Cardiac muscle cell (in vitro differentiated cells and primary cell): Measurements from ENCODE around the gene GPRC5A. TPM values are rescaled to one million over a fixed set of nuclear protein-coding genes. Genes with fewer than 3 reads are reported as not detected.

Experiments used
- DNase-seq, 2 donors: peaks; one replicate each; pipeline versions ENCODE4 v3.0.0 to v3.0.0-alpha.2; 2010 to 2017; ENCODE audit warnings: low read depth in 1 of 2, low spot score in 1 of 2
- H3K27ac ChIP-seq: fragments of 200-600 bp; sonication (generic); 2 replicates; pipeline ENCODE4 v1.5.1; 2016
- H3K27me3 ChIP-seq: fragments of 200-600 bp; sonication (generic); 2 replicates; pipeline ENCODE4 v1.6.0; 2016; ENCODE audit warnings: control low read depth
- H3K36me3 ChIP-seq: fragments of 200-600 bp; sonication (generic); 2 replicates; pipeline ENCODE4 v1.5.1; 2016; ENCODE audit warnings: control low read depth
- H3K4me1 ChIP-seq: fragments of 200-600 bp; sonication (generic); 2 replicates; pipeline ENCODE4 v1.8.1; 2017; ENCODE audit warnings: low read depth, mild to moderate bottlenecking, mixed run types
- H3K4me3 ChIP-seq: fragments of 200-600 bp; sonication (generic); 2 replicates; pipeline ENCODE4 v1.5.1; 2016; ENCODE audit warnings: mild to moderate bottlenecking
- H3K9me3 ChIP-seq: fragments of 200-600 bp; sonication (generic); 2 replicates; pipeline ENCODE4 v1.5.1; 2017; ENCODE audit warnings: low read depth, mild to moderate bottlenecking, control low read depth
- CTCF ChIP-seq: IDR thresholded peaks from 2 replicates; pipeline ENCODE4 v1.5.1; 2012; ENCODE audit warnings: low read depth, mild to moderate bottlenecking, low read length
- polyA plus RNA-seq: library from polyadenylated mRNA; unstranded; fragments of >200 nt; fragmentation: Nextera tagmentation; extraction: Ambion mirVana; gene quantifications from 2 replicates; pipeline ENCODE4 v1.2.1, GENCODE V29; 2016
- total RNA-seq: library from RNA; depleted of rRNA; stranded (reverse); fragments of >200 nt; gene quantifications from 2 replicates; pipeline ENCODE4 v1.2.3, GENCODE V29; 2016

The GPRC5A gene
- total and polyA plus RNA-seq, 2 experiments from 2014 or later, result 0.23 to 1.5 TPM

- Histone ChIP-seq H3K4me3 (no peak overlapping the region), H3K27me3 (no peaks in the 10 kb centered on the region), H3K9me3 (no peaks in the 10 kb centered on the region), H3K4me1 (peaks cover 20% of the 10 kb centered on the region), H3K27ac (no peak overlapping the region), H3K36me3 (no peaks in the 10 kb centered on the region)
- peak; percentile 96 for TF ChIP-seq CTCF
- DNase-seq, result peak; percentile 87 to 88
Observed at GRCh38 chr12:12916135-12916944, 25.0 kb downstream of the GPRC5A start.

DNA sequence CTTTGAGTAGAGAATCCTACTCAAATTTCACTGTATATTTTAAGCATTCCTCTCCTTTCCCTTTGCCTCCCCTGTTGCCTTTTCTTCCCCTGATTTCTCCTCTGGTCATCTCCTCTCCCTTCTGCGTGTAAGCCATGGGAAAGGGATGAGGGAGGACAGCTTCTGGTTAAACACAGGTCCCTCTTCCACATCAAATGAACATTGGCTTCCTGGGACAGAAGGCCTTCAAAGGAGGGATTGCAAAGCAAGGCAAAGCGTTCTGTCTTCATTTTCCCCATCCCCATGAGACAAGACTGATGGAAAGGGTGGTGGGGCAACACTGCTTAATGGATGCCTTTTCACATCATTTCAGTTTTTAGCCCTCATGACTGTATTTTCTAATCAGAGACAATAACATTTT, 26.2 kb downstream of the GPRC5A start:
- no peaks in the 10 kb centered on the region for H3K27me3 ChIP-seq
- H3K4me1 ChIP-seq, result peaks cover 20% of the 10 kb centered on the region
- H3K27ac ChIP-seq, result no peak overlapping the region
- DNase-seq, result no peak
- no peaks in the 10 kb centered on the region for H3K9me3 ChIP-seq
- no peaks in the 10 kb centered on the region for H3K36me3 ChIP-seq
- no peak overlapping the region for H3K4me3 ChIP-seq
- TF ChIP-seq CTCF, result no peak

DNA sequence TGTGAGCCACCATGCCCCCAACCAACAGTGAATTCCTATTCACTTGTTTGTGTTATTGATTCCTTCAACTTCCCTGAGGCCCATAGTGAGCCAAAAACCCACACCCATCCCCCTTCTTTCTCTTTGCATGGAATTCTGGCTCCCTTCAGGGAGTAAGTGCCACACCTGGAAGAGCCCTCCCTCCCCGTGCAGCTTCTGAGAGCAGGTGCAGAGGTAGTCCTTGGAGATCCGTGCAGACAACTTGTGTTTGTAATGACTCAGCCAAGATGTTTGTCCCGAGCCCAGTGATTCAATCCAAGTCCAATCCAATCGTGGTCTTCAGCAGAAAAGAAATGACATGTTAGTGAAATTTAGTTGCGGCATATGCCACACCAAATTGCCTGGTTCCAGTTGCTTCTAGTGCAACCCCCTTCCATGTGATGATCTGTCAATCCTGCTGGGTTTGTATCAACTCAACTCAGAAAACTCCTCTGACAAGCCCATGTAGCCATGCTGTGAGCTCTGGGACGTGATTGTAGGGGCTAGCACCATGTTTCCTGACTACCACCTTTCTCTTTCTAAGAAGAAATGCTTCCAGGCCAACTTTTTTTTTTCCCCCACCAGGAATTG, 27.5 kb downstream of the GPRC5A start:
- Histone ChIP-seq H3K36me3 (no peaks in the 10 kb centered on the region), H3K4me3 (no peak overlapping the region), H3K4me1 (peaks cover 7% of the 10 kb centered on the region), H3K27me3 (no peaks in the 10 kb centered on the region), H3K9me3 (no peaks in the 10 kb centered on the region), H3K27ac (no peak overlapping the region)
- no peak for DNase-seq
- TF ChIP-seq CTCF, result no peak

- no peaks in the 10 kb centered on the region for H3K36me3 ChIP-seq
- H3K27me3 ChIP-seq, result no peaks in the 10 kb centered on the region
- H3K4me1 ChIP-seq, result no peaks in the 10 kb centered on the region
- H3K4me3 ChIP-seq, result no peak overlapping the region
- no peak overlapping the region for H3K27ac ChIP-seq
- no peaks in the 10 kb centered on the region for H3K9me3 ChIP-seq
- no peak for DNase-seq
- no peak for TF ChIP-seq CTCF
Observed at GRCh38 chr12:12919666-12920435, 28.5 kb downstream of the GPRC5A start.

- Histone ChIP-seq H3K27ac (no peak overlapping the region), H3K4me1 (no peaks in the 10 kb centered on the region), H3K36me3 (no peaks in the 10 kb centered on the region), H3K27me3 (no peaks in the 10 kb centered on the region), H3K9me3 (no peaks in the 10 kb centered on the region), H3K4me3 (no peak overlapping the region)
- peak in 1 of 2 donors; percentile 65 for DNase-seq
- no peak for TF ChIP-seq CTCF
Observed at GRCh38 chr12:12922191-12922616, 30.8 kb downstream of the GPRC5A start.
